ENCODE data around the gene C19orf73.

C19orf73 gene

DNA sequence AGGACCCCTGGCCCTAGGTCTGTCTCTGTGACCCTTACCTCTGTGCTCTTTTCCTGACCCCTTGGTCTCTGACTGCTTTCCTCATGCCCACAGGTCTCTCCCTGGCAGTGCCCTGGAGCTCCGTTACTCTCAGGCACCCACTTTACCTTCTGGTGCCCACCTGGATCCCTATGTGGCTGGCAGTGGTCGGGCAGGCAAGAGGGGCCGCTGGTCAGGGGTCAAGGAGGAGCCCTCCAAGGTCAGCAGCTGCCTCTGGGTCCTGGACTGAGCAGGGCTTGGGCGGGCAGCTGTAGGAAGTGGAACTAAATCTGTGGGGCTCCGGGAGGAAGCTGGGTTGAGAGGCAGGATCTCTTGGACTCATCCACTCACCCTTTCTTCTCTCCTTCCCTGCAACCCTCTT lies 16.7 kb upstream of the C19orf73 start:
- no peak for DNase-seq (ENCODE audit: low read depth)
- TF ChIP-seq CTCF (IDR thresholded peaks at IDR 0.05; ENCODE audit: low read depth, low read length, missing control alignments) = no peak
- no peak overlapping the region for H3K4me3 ChIP-seq (ENCODE audit: low read depth, low read length)

- no peak for DNase-seq (ENCODE audit: low read depth)
- TF ChIP-seq CTCF (IDR thresholded peaks at IDR 0.05; ENCODE audit: low read depth, low read length, missing control alignments) = no peak
- no peak overlapping the region for H3K4me3 ChIP-seq (ENCODE audit: low read depth, low read length)
Observed at GRCh38 chr19:49133621-49134454, 14.9 kb upstream of the C19orf73 start.

- no peak overlapping the region for H3K4me3 ChIP-seq (ENCODE audit: low read depth, low read length)
- TF ChIP-seq CTCF (IDR thresholded peaks at IDR 0.05; ENCODE audit: low read depth, low read length, missing control alignments) = no peak
- DNase-seq (ENCODE audit: low read depth) = no peak
Observed at GRCh38 chr19:49132974-49133609, 14.1 kb upstream of the C19orf73 start.

DNA sequence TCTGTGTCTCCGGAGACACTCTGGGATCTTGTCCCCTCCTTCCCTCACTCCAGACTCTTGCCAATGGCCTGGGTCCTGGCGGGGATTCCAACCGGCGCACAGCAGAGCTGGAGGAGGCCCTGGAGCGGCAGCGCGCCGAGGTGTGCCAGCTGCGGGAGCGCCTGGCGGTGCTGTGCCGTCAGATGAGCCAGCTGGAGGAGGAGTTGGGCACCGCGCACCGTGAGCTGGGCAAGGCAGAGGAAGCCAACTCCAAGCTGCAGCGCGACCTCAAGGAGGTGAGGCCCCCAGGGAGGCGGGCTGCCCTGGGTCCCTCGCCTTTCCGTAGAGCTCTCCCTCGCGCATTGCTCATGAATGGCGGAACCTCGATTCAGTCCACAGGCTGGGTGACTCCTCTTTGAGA lies 11.4 kb upstream of the C19orf73 start:
- DNase-seq (ENCODE audit: low read depth) = no peak
- TF ChIP-seq CTCF (IDR thresholded peaks at IDR 0.05; ENCODE audit: low read depth, low read length, missing control alignments) = no peak
- no peak overlapping the region for H3K4me3 ChIP-seq (ENCODE audit: low read depth, low read length)

DNA sequence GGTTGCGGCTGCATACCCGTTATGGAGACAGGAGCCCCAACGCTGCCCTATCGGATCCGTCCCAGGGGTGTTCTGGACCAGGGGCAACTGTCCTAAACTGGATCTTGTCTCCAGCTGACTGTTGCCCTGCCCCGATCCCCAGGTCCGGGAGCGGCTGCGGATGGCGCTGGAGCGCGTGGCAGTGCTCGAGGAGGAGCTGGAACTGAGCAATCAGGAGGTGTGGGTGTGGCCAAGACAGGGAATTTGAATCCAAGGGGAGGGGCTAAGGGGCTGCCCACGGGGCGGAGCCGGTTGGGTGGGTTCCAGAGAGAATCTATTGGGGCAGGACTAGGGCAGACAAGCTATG lies 10.3 kb upstream of the C19orf73 start:
- TF ChIP-seq CTCF (IDR thresholded peaks at IDR 0.05; ENCODE audit: low read depth, low read length, missing control alignments) = no peak
- H3K4me3 ChIP-seq (ENCODE audit: low read depth, low read length) = no peak overlapping the region
- no peak for DNase-seq (ENCODE audit: low read depth)

- no peak for DNase-seq (ENCODE audit: low read depth)
- no peak overlapping the region for H3K4me3 ChIP-seq (ENCODE audit: low read depth, low read length)
- TF ChIP-seq CTCF (IDR thresholded peaks at IDR 0.05; ENCODE audit: low read depth, low read length, missing control alignments) = no peak
Observed at GRCh38 chr19:49128545-49129237, 9.7 kb upstream of the C19orf73 start.

All from GM12864 (cell line).